ENCODE measurements around the gene OTUD4.

DNA sequence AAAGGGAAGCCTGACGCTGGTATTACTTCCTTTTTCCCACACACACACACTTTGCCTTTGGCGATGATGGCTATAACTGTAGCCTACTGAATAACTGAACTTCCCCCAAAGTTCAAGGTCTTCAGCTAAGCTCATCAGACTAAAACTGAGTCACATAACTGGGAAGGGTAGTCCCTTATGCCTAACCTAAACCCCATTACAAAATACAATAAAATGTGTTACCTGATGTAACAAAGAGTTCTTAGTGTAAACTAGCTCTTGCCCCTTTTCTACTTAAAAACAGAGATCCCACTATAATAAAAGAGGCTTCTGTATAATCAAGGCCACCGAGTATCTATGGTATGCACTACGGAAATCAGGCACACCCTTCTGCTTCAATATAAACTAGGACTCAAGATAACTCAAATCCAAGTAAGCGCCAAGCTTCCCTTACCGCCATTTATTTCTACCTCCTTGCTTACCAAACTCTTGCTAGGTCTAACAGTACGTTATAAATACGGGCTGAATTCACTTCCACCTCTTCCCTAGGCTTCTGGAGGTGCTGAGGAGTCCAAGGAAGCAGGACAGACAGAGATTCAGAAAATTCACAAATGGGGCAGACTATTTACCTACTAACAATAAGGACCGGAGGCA lies 2.4 kb downstream of the OTUD4 start:
- TF ChIP-seq, protein P1, sequence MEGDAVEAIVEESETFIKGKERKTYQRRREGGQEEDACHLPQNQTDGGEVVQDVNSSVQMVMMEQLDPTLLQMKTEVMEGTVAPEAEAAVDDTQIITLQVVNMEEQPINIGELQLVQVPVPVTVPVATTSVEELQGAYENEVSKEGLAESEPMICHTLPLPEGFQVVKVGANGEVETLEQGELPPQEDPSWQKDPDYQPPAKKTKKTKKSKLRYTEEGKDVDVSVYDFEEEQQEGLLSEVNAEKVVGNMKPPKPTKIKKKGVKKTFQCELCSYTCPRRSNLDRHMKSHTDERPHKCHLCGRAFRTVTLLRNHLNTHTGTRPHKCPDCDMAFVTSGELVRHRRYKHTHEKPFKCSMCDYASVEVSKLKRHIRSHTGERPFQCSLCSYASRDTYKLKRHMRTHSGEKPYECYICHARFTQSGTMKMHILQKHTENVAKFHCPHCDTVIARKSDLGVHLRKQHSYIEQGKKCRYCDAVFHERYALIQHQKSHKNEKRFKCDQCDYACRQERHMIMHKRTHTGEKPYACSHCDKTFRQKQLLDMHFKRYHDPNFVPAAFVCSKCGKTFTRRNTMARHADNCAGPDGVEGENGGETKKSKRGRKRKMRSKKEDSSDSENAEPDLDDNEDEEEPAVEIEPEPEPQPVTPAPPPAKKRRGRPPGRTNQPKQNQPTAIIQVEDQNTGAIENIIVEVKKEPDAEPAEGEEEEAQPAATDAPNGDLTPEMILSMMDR (IDR thresholded peaks at IDR 0.05; ENCODE audit: low read length): no peak
- TF ChIP-seq EZH2 (IDR thresholded peaks at IDR 0.05; ENCODE audit: borderline replicate concordance, low read length): no peak
